Neural cell (in vitro differentiated cells): ENCODE data around the gene TMEM126B. TPM values are rescaled to one million over a fixed set of nuclear protein-coding genes. Genes with fewer than 3 reads are reported as not detected.
"Not testable (repeated sequence)": the region's sequence is repeated elsewhere in the genome, so short reads cannot be mapped to it uniquely, and the experiment has no call there.

Experiments used
- H2AFZ ChIP-seq: fragments of 200-600, 300-800 bp; sonication (generic), shearing (Covaris generic); 2 replicates; pipeline ENCODE4 v1.6.0; 2014; ENCODE audit warnings: low read depth, mild to moderate bottlenecking, antibody characterized with exemption, low read length, moderate library complexity
- H3F3A ChIP-seq: fragments of 200-600 bp; shearing (Covaris generic); 2 replicates; pipeline ENCODE4 v1.6.1; 2016; ENCODE audit warnings: mild to moderate bottlenecking, moderate library complexity, mixed read lengths, antibody characterized with exemption, low read length; ENCODE audit not compliant: insufficient read depth, poor library complexity, severe bottlenecking
- H3K27ac ChIP-seq: fragments of 200-600, 300-800 bp; sonication (generic), shearing (Covaris generic); 2 replicates; pipeline ENCODE4 v1.5.1; 2014; ENCODE audit warnings: mild to moderate bottlenecking, low read length, moderate library complexity
- H3K27me3 ChIP-seq: fragments of 300-800, 200-600 bp; sonication (generic), shearing (Covaris generic); 2 replicates; pipeline ENCODE4 v1.6.0; 2014; ENCODE audit warnings: mild to moderate bottlenecking, low read depth, low read length, moderate library complexity; ENCODE audit not compliant: insufficient read depth
- H3K36me3 ChIP-seq: fragments of 300-800, 200-600 bp; sonication (generic), shearing (Covaris generic); 2 replicates; pipeline ENCODE4 v1.5.1; 2014; ENCODE audit warnings: mild to moderate bottlenecking, antibody characterized with exemption, low read length, moderate library complexity; ENCODE audit not compliant: insufficient read depth
- H3K4me2 ChIP-seq: fragments of 300-800, 200-600 bp; sonication (generic), shearing (Covaris generic); 2 replicates; pipeline ENCODE4 v1.6.0; 2014; ENCODE audit warnings: mild to moderate bottlenecking, low read length
- H3K4me3 ChIP-seq: fragments of 300-800, 200-600 bp; sonication (generic), shearing (Covaris generic); 2 replicates; pipeline ENCODE4 v1.5.1; 2014; ENCODE audit warnings: mild to moderate bottlenecking, low read length, moderate library complexity
- H3K79me2 ChIP-seq: fragments of 200-600 bp; shearing (Covaris generic); replicated peaks from 2 replicates; pipeline ENCODE4 v1.6.0; 2014; ENCODE audit warnings: mild to moderate bottlenecking, low read length, moderate library complexity; ENCODE audit not compliant: insufficient read depth
- H3K9ac ChIP-seq: fragments of 300-800, 200-600 bp; sonication (generic), shearing (Covaris generic); 2 replicates; pipeline ENCODE4 v1.6.1; 2016; ENCODE audit warnings: mild to moderate bottlenecking, low read length, mixed read lengths
- H3K9me2 ChIP-seq: fragments of 200-600 bp; shearing (Covaris generic); 2 replicates; pipeline ENCODE4 v1.6.1; 2016; ENCODE audit warnings: mild to moderate bottlenecking, low read length, mixed read lengths; ENCODE audit not compliant: insufficient read depth
- H3K9me3 ChIP-seq: fragments of 200-600, 300-800 bp; sonication (generic), shearing (Covaris generic); 2 replicates; pipeline ENCODE4 v1.6.1; 2016; ENCODE audit warnings: mild to moderate bottlenecking, mixed run types, low read length, moderate library complexity, mixed read lengths
- H4K20me1 ChIP-seq: fragments of 200-600 bp; shearing (Covaris generic); 2 replicates; pipeline ENCODE4 v1.6.1; 2016; ENCODE audit warnings: mild to moderate bottlenecking, mixed run types; ENCODE audit not compliant: insufficient read depth
- CTCF ChIP-seq: fragments of 450-650 bp; IDR thresholded peaks from 2 replicates; pipeline ENCODE4 v1.5.1; 2014; ENCODE audit warnings: antibody characterized with exemption, mild to moderate bottlenecking, moderate library complexity; ENCODE audit not compliant: poor library complexity, severe bottlenecking
- EP300 ChIP-seq: fragments of 450-650 bp; conservative IDR thresholded peaks from 2 replicates; pipeline ENCODE4 v1.6.1; 2014; ENCODE audit warnings: antibody characterized with exemption, mild to moderate bottlenecking, moderate library complexity; ENCODE audit not compliant: poor library complexity, severe bottlenecking
- EZH2 ChIP-seq: fragments of 200-600, 300-800 bp; shearing (Covaris generic), sonication (generic); IDR thresholded peaks from 2 replicates; pipeline ENCODE4 v1.6.1; 2014; ENCODE audit warnings: antibody characterized with exemption, low read length, borderline replicate concordance, mild to moderate bottlenecking; ENCODE audit not compliant: insufficient read depth, poor library complexity, severe bottlenecking
- MXI1 ChIP-seq: fragments of 450-650 bp; conservative IDR thresholded peaks from 2 replicates; pipeline ENCODE4 v1.6.1; 2014; ENCODE audit warnings: antibody characterized with exemption, mild to moderate bottlenecking; ENCODE audit not compliant: poor library complexity, severe bottlenecking
- POLR2AphosphoS5 ChIP-seq: IDR thresholded peaks from 2 replicates; pipeline ENCODE4 v1.6.1; 2012
- RAD21 ChIP-seq: fragments of 450-650 bp; conservative IDR thresholded peaks from 2 replicates; pipeline ENCODE4 v1.6.1; 2014; ENCODE audit warnings: antibody characterized with exemption, mild to moderate bottlenecking, moderate library complexity
- REST ChIP-seq: IDR thresholded peaks from 2 replicates; pipeline ENCODE4 v1.6.1; 2012; ENCODE audit warnings: borderline replicate concordance
- SMC3 ChIP-seq: fragments of 450-650 bp; conservative IDR thresholded peaks from 2 replicates; pipeline ENCODE4 v1.6.1; 2014; ENCODE audit warnings: antibody characterized with exemption, mild to moderate bottlenecking, moderate library complexity; ENCODE audit not compliant: poor library complexity
- TAF1 ChIP-seq: IDR thresholded peaks from 2 replicates; pipeline ENCODE4 v1.6.1; 2012; ENCODE audit warnings: low read depth
- polyA plus RNA-seq: library from polyadenylated mRNA; depleted of rRNA; stranded (reverse); fragments of >200 nt; gene quantifications from 2 replicates; pipeline ENCODE4 v1.2.3, GENCODE V29; 2014

Gene TMEM126B
- polyA plus RNA-seq, 1 donor from 2014 or later, result 111 TPM

GRCh38 chr11:85666687-85667086 is 38.3 kb downstream of the TMEM126B start:
- Histone ChIP-seq H3F3A (no peaks in the 10 kb centered on the region), H3K9ac (no peak overlapping the region), H3K4me2 (no peak overlapping the region), H3K27me3 (no peaks in the 10 kb centered on the region), H3K79me2 (peaks cover 22% of the 10 kb centered on the region), H2AFZ (no peak overlapping the region), H3K36me3 (no peaks in the 10 kb centered on the region), H3K27ac (no peak overlapping the region), H3K9me3 (no peaks in the 10 kb centered on the region), H3K9me2 (no peaks in the 10 kb centered on the region), H3K4me3 (no peak overlapping the region), H4K20me1 (peaks cover 13% of the 10 kb centered on the region)
- TF ChIP-seq EP300 (no peak), RAD21 (no peak), TAF1 (no peak), CTCF (no peak), SMC3 (no peak), POLR2AphosphoS5 (no peak), EZH2 (no peak), MXI1 (no peak), REST (no peak)

- Histone ChIP-seq H3K79me2 (peaks cover 7% of the 10 kb centered on the region), H3K9ac (no peak overlapping the region), H4K20me1 (peaks cover 4% of the 10 kb centered on the region), H3K4me2 (no peak overlapping the region), H3K4me3 (no peak overlapping the region), H3K27me3 (no peaks in the 10 kb centered on the region), H3K9me2 (no peaks in the 10 kb centered on the region), H3K9me3 (no peaks in the 10 kb centered on the region), H3K36me3 (no peaks in the 10 kb centered on the region), H3F3A (no peaks in the 10 kb centered on the region), H3K27ac (no peak overlapping the region), H2AFZ (no peak overlapping the region)
- TF ChIP-seq CTCF, result no peak
- TF ChIP-seq EP300, result no peak
- no peak for TF ChIP-seq SMC3
- no peak for TF ChIP-seq REST
- no peak for TF ChIP-seq RAD21
- TF ChIP-seq POLR2AphosphoS5, result no peak
- no peak for TF ChIP-seq EZH2
- TF ChIP-seq TAF1, result no peak
- TF ChIP-seq MXI1, result no peak
These were observed 39.8 kb downstream of the TMEM126B start for GRCh38 chr11:85668157-85668556.

- not testable (repeated sequence) for H3K9ac ChIP-seq, H3K4me3 ChIP-seq, H3K27me3 ChIP-seq, H3K4me2 ChIP-seq, H4K20me1 ChIP-seq, H3K36me3 ChIP-seq, H3F3A ChIP-seq, H3K9me2 ChIP-seq, H3K9me3 ChIP-seq, H3K27ac ChIP-seq, H3K79me2 ChIP-seq, H2AFZ ChIP-seq
These were observed 42.7 kb downstream of the TMEM126B start for GRCh38 chr11:85670949-85671663.
